K562 (cell line): ENCODE data around the gene LHX5. TPM values are rescaled to one million over a fixed set of nuclear protein-coding genes. Genes with fewer than 3 reads are reported as not detected.

ENCODE experiments used
- HDAC3 ChIP-seq: fragments of 450-650 bp; IDR thresholded peaks from 2 replicates; pipeline ENCODE4 v1.6.1; 2018; ENCODE audit warnings: borderline replicate concordance, mild to moderate bottlenecking, moderate library complexity; ENCODE audit not compliant: partially characterized antibody
- PHF21A ChIP-seq: fragments of 450-650 bp; IDR thresholded peaks from 2 replicates; pipeline ENCODE4 v1.6.1; 2017; ENCODE audit warnings: low read depth, borderline replicate concordance
- TEAD1 ChIP-seq, 2 experiments: fragments of 450-650 bp in 1 of 2; sonication (generic) in 1 of 2; formaldehyde crosslinking; IDR thresholded peaks; 2 replicates each; pipeline versions ENCODE4 v1.4.0 to v1.8.0; 2020 to 2022; ENCODE audit warnings: mild to moderate bottlenecking in 2 of 2, missing genetic modification reagents in 1 of 2
- ZFP30 ChIP-seq: fragments of 250-450 bp; sonication (Bioruptor Pico); IDR thresholded peaks from 2 replicates; pipeline ENCODE4 v1.8.0; 2022; ENCODE audit warnings: moderate library complexity, mild to moderate bottlenecking, inconsistent platforms, borderline replicate concordance
- polyA plus RNA-seq, 8 experiments: library from polyadenylated mRNA; depleted of rRNA in 4 of 8; stranded (reverse) in 5 of 8; unstranded in 3 of 8; fragments of >200 nt; fragmentation: Nextera tagmentation in 2 of 8; fragmentation: Illumina TruSeq in 1 of 8; extraction: Ambion mirVana in 2 of 8; extraction: Trizol in 1 of 8; gene quantifications; 2 replicates each; pipeline versions ENCODE4 v1.2.1 to v1.2.3, GENCODE V29; 2011 to 2014; ENCODE audit warnings: inconsistent platforms in 1 of 8, missing spikeins in 1 of 8
- total RNA-seq, 7 experiments: library from RNA; depleted of rRNA in 6 of 7; stranded (reverse); fragments of >200 nt in 6 of 7; fragmentation: Illumina TruSeq in 2 of 7; extraction: Trizol in 2 of 7; gene quantifications; 2 replicates each; pipeline versions ENCODE4 v1.2.1 to v1.2.3, GENCODE V29; 2011 to 2021; ENCODE audit warnings: low replicate concordance in 1 of 7
- TF ChIP-seq, protein P1 (sequence below): sonication (generic); formaldehyde crosslinking; IDR thresholded peaks from 2 replicates; pipeline ENCODE4 v1.8.0; 2022; ENCODE audit warnings: mild to moderate bottlenecking, missing genetic modification reagents
- TF ChIP-seq, protein P2 (sequence below), 3 experiments: fragments of 200-800 bp in 1 of 3; sonication (Bioruptor generic) in 1 of 3; sonication (generic) in 1 of 3; formaldehyde crosslinking in 1 of 3; IDR thresholded peaks; 2 replicates each; pipeline versions ENCODE4 v1.6.1 to v1.8.0; 2016 to 2022; ENCODE audit warnings: mild to moderate bottlenecking in 2 of 3, missing compliant biosample characterization in 2 of 3, missing genetic modification characterization in 2 of 3, missing genetic modification reagents in 1 of 3
- TF ChIP-seq, protein P3 (sequence below): fragments of 250-450 bp; sonication (Bioruptor Pico); IDR thresholded peaks from 2 replicates; pipeline ENCODE4 v1.8.0; 2022; ENCODE audit warnings: moderate library complexity, mild to moderate bottlenecking, inconsistent platforms

Gene LHX5
- total and polyA plus RNA-seq, 9 of the 15 experiments (the other 6 are each of a cell fraction or from before 2014, with no cell fraction given): 0.04 to 0.17 (median 0.05) TPM; not detected in 6

DNA sequence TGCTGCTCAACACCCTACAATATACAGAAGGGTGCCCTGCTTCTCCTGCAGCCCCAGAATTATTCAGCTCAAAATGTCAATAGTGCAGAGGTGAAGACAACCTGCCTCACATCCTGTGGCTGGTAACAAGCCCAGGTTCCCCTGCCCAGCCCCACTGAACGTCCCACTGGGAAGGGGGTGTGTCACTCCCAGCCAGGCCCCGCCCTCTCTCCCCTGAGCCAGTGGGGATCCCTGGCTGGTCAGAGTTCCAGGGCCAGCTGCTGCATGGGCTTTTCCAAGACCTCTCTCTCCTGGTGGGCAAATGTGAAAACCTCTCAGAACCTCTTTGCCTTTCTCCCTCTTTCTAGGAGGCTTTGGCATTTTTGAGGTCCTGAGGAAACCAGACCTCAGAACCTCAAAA, 13.7 kb upstream of the LHX5 start (continued):
- TF ChIP-seq, protein P1, sequence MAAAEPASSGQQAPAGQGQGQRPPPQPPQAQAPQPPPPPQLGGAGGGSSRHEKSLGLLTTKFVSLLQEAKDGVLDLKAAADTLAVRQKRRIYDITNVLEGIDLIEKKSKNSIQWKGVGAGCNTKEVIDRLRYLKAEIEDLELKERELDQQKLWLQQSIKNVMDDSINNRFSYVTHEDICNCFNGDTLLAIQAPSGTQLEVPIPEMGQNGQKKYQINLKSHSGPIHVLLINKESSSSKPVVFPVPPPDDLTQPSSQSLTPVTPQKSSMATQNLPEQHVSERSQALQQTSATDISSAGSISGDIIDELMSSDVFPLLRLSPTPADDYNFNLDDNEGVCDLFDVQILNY (CRISPR knock-in tag): no peak
- TF ChIP-seq, protein P2, sequence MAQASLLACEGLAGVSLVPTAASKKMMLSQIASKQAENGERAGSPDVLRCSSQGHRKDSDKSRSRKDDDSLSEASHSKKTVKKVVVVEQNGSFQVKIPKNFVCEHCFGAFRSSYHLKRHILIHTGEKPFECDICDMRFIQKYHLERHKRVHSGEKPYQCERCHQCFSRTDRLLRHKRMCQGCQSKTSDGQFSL (CRISPR knock-in tag; IDR thresholded peaks at IDR 0.05): no peak
- TF ChIP-seq, protein P2 (tag; IDR thresholded peaks at IDR 0.05): no peak
- TF ChIP-seq, protein P3, sequence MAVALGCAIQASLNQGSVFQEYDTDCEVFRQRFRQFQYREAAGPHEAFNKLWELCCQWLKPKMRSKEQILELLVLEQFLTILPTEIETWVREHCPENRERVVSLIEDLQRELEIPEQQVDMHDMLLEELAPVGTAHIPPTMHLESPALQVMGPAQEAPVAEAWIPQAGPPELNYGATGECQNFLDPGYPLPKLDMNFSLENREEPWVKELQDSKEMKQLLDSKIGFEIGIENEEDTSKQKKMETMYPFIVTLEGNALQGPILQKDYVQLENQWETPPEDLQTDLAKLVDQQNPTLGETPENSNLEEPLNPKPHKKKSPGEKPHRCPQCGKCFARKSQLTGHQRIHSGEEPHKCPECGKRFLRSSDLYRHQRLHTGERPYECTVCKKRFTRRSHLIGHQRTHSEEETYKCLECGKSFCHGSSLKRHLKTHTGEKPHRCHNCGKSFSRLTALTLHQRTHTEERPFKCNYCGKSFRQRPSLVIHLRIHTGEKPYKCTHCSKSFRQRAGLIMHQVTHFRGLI (CRISPR knock-in tag): no peak
- no peak for TF ChIP-seq PHF21A
- TF ChIP-seq ZFP30 (CRISPR knock-in tag): no peak
- TF ChIP-seq HDAC3: no peak
- no peak for TF ChIP-seq TEAD1 (CRISPR knock-in tag; IDR thresholded peaks at IDR 0.05)
- TF ChIP-seq, all 486 proteins: peak for 0
